Mesendoderm (in vitro differentiated cells): ENCODE data around the gene EVX1.

Source experiments
- DNase-seq: peaks from one replicate; pipeline ENCODE4 v3.0.0; 2013
- H2AK5ac ChIP-seq: 2 replicates; pipeline ENCODE4 v1.6.1; 2013; ENCODE audit warnings: low read length, inconsistent platforms
- H2BK120ac ChIP-seq: 2 replicates; pipeline ENCODE4 v1.6.1; 2013; ENCODE audit warnings: low read depth, mild to moderate bottlenecking, low read length, moderate library complexity, mixed read lengths
- H2BK15ac ChIP-seq: replicated peaks from 2 replicates; pipeline ENCODE4 v1.6.1; 2013; ENCODE audit warnings: low read depth, mild to moderate bottlenecking, moderate library complexity
- H2BK5ac ChIP-seq: 2 replicates; pipeline ENCODE4 v1.6.1; 2013; ENCODE audit warnings: low read length, inconsistent platforms
- H3K18ac ChIP-seq: 2 replicates; pipeline ENCODE4 v1.6.1; 2013; ENCODE audit warnings: mild to moderate bottlenecking, low read length, mixed read lengths
- H3K23ac ChIP-seq: one replicate; pipeline ENCODE4 v1.6.1; 2013; ENCODE audit warnings: low read length
- H3K27ac ChIP-seq: 2 replicates; pipeline ENCODE4 v1.5.1; 2013; ENCODE audit warnings: low read depth, mild to moderate bottlenecking, inconsistent platforms, low read length, moderate library complexity
- H3K27me3 ChIP-seq: 2 replicates; pipeline ENCODE4 v1.6.1; 2013; ENCODE audit warnings: low read length, control low read depth, mild to moderate bottlenecking, inconsistent platforms; ENCODE audit not compliant: insufficient read depth, poor library complexity
- H3K36me3 ChIP-seq: 2 replicates; pipeline ENCODE4 v1.6.1; 2013; ENCODE audit warnings: low read length, inconsistent platforms; ENCODE audit not compliant: control insufficient read depth, insufficient read depth
- H3K4ac ChIP-seq: one replicate; pipeline ENCODE4 v1.6.1; 2013; ENCODE audit warnings: low read depth, mild to moderate bottlenecking, low read length, moderate library complexity
- H3K4me1 ChIP-seq: 2 replicates; pipeline ENCODE4 v1.6.1; 2013; ENCODE audit warnings: low read depth, low read length, inconsistent platforms; ENCODE audit not compliant: control insufficient read depth
- H3K4me2 ChIP-seq: 2 replicates; pipeline ENCODE4 v1.6.1; 2013; ENCODE audit warnings: low read length
- H3K4me3 ChIP-seq: 2 replicates; pipeline ENCODE4 v1.5.1; 2013; ENCODE audit warnings: mild to moderate bottlenecking, low read length
- H3K56ac ChIP-seq: one replicate; pipeline ENCODE4 v1.6.1; 2013; ENCODE audit warnings: low read length
- H3K79me1 ChIP-seq: 2 replicates; pipeline ENCODE4 v1.6.1; 2013; ENCODE audit warnings: low read length, inconsistent platforms
- H3K79me2 ChIP-seq: 2 replicates; pipeline ENCODE4 v1.6.1; 2013; ENCODE audit warnings: mild to moderate bottlenecking, low read length; ENCODE audit not compliant: control insufficient read depth, insufficient read depth
- H3K9ac ChIP-seq: 2 replicates; pipeline ENCODE4 v1.6.1; 2013; ENCODE audit warnings: low read length, inconsistent platforms
- H4K5ac ChIP-seq: one replicate; pipeline ENCODE4 v1.6.1; 2013; ENCODE audit warnings: low read length
- H4K8ac ChIP-seq: one replicate; pipeline ENCODE4 v1.6.1; 2013; ENCODE audit warnings: low read depth, mild to moderate bottlenecking, control low read depth, low read length, moderate library complexity
- WGBS: extraction: QIAGEN DNeasy Blood & Tissue Kit; methylation state at CpG from one replicate; pipeline ENCODE4 v1.1.7; 2013; ENCODE audit warnings: low lambda C conversion rate, missing lambda C conversion rate; ENCODE audit not compliant: insufficient coverage; ENCODE audit errors: extremely low coverage; 5-methylcytosine and 5-hydroxymethylcytosine counted together

EVX1 gene

GRCh38 chr7:27241189-27242056 is 1.2 kb upstream of the EVX1 start:
- peak overlapping the region; percentile 87 for H3K23ac ChIP-seq
- H2BK15ac ChIP-seq = no peak overlapping the region
- H4K8ac ChIP-seq = no peak overlapping the region
- H3K4me3 ChIP-seq = peak overlapping the region; percentile 54
- H3K4ac ChIP-seq = no peak overlapping the region
- H3K27ac ChIP-seq = peak overlapping the region; percentile 82
- DNase-seq = peak; percentile 76
- H3K27me3 ChIP-seq = no peaks in the 10 kb centered on the region
- peaks cover 59% of the 10 kb centered on the region for H3K79me2 ChIP-seq
- no CpG with 5 or more reads among the region's 17 CpGs for WGBS
- no peak overlapping the region for H4K5ac ChIP-seq
- H3K79me1 ChIP-seq = peaks cover 9% of the 10 kb centered on the region
- H2AK5ac ChIP-seq = no peak overlapping the region
- H3K9ac ChIP-seq = peak overlapping the region; percentile 95
- no peaks in the 10 kb centered on the region for H3K36me3 ChIP-seq
- peak overlapping the region; percentile 69 for H3K18ac ChIP-seq
- H3K4me2 ChIP-seq = peak overlapping the region; percentile 88
- peak overlapping the region; percentile 83 for H2BK5ac ChIP-seq
- H2BK120ac ChIP-seq = peak overlapping the region; percentile 33
- H3K56ac ChIP-seq = peak overlapping the region; percentile 92
- peaks cover 15% of the 10 kb centered on the region for H3K4me1 ChIP-seq

GRCh38 chr7:27242154-27242553 is 448 bp upstream of the EVX1 start:
- Histone ChIP-seq H3K4me2 (peak overlapping the region; percentile 88), H3K23ac (no peak overlapping the region), H4K5ac (no peak overlapping the region), H3K79me1 (peaks cover 9% of the 10 kb centered on the region), H3K4me3 (peak overlapping the region; percentile 54), H3K27ac (peak overlapping the region; percentile 82), H3K36me3 (no peaks in the 10 kb centered on the region), H2BK15ac (peak overlapping the region; percentile 60), H2BK120ac (no peak overlapping the region), H3K4me1 (peaks cover 15% of the 10 kb centered on the region), H3K79me2 (peaks cover 59% of the 10 kb centered on the region), H4K8ac (no peak overlapping the region), H2BK5ac (peak overlapping the region; percentile 13), H3K9ac (peak overlapping the region; percentile 95), H3K27me3 (no peaks in the 10 kb centered on the region), H2AK5ac (no peak overlapping the region), H3K56ac (peak overlapping the region; percentile 92), H3K18ac (peak overlapping the region; percentile 24), H3K4ac (peak overlapping the region; percentile 89)
- WGBS = no CpG with 5 or more reads among the region's 14 CpGs
- peak; percentile 62 for DNase-seq

- H2BK120ac ChIP-seq = no peak overlapping the region
- WGBS = no CpG with 5 or more reads among the region's 43 CpGs
- no peak overlapping the region for H4K8ac ChIP-seq
- peak overlapping the region; percentile 96 for H2BK5ac ChIP-seq
- H3K4ac ChIP-seq = peak overlapping the region; percentile 89
- H3K4me1 ChIP-seq = peaks cover 9% of the 10 kb centered on the region
- peak overlapping the region; percentile 92 for H3K56ac ChIP-seq
- peak overlapping the region; percentile 88 for H3K4me2 ChIP-seq
- no peaks in the 10 kb centered on the region for H3K27me3 ChIP-seq
- no peak overlapping the region for H2AK5ac ChIP-seq
- H3K4me3 ChIP-seq = peak overlapping the region; percentile 54
- no peak overlapping the region for H4K5ac ChIP-seq
- peaks cover 59% of the 10 kb centered on the region for H3K79me2 ChIP-seq
- H3K27ac ChIP-seq = peak overlapping the region; percentile 74
- no peaks in the 10 kb centered on the region for H3K36me3 ChIP-seq
- peak overlapping the region; percentile 90 for H3K23ac ChIP-seq
- peak overlapping the region; percentile 28 for H3K18ac ChIP-seq
- peaks cover 9% of the 10 kb centered on the region for H3K79me1 ChIP-seq
- DNase-seq = peak; percentile 69
- H2BK15ac ChIP-seq = no peak overlapping the region
- peak overlapping the region; percentile 95 for H3K9ac ChIP-seq
These were observed 950 bp downstream of the EVX1 start for GRCh38 chr7:27243340-27244163.

- Histone ChIP-seq H3K4me2 (peak overlapping the region; percentile 88), H4K5ac (no peak overlapping the region), H2AK5ac (peak overlapping the region; percentile 31), H2BK120ac (no peak overlapping the region), H3K23ac (peak overlapping the region; percentile 48), H3K27ac (no peak overlapping the region), H3K4me1 (peaks cover 11% of the 10 kb centered on the region), H3K4me3 (peak overlapping the region; percentile 54), H2BK5ac (peak overlapping the region; percentile 29), H3K4ac (no peak overlapping the region), H3K27me3 (no peaks in the 10 kb centered on the region), H3K79me1 (peaks cover 9% of the 10 kb centered on the region), H4K8ac (no peak overlapping the region), H3K36me3 (no peaks in the 10 kb centered on the region), H3K18ac (no peak overlapping the region), H3K56ac (peak overlapping the region; percentile 88), H2BK15ac (no peak overlapping the region), H3K9ac (peak overlapping the region; percentile 95), H3K79me2 (peaks cover 54% of the 10 kb centered on the region)
- no CpG with 5 or more reads among the region's 18 CpGs for WGBS
- peak; percentile 39 for DNase-seq
These were observed 2.0 kb downstream of the EVX1 start for GRCh38 chr7:27244488-27245123.

GRCh38 chr7:27245124-27245797 is 2.7 kb downstream of the EVX1 start:
- no peak overlapping the region for H4K8ac ChIP-seq
- WGBS = no CpG with 5 or more reads among the region's 37 CpGs
- peak; percentile 54 for DNase-seq

More at GRCh38 chr7:27245124-27245797, 2.7 kb downstream of the EVX1 start:
- Histone ChIP-seq H2BK5ac (peak overlapping the region; percentile 29), H2BK120ac (no peak overlapping the region), H3K23ac (peak overlapping the region; percentile 32), H3K27me3 (peaks cover 2% of the 10 kb centered on the region), H3K79me2 (peaks cover 50% of the 10 kb centered on the region), H3K4me2 (peak overlapping the region; percentile 88), H2BK15ac (no peak overlapping the region), H3K56ac (peak overlapping the region; percentile 88), H2AK5ac (no peak overlapping the region), H3K27ac (no peak overlapping the region), H3K36me3 (no peaks in the 10 kb centered on the region), H3K4me1 (peaks cover 14% of the 10 kb centered on the region), H3K18ac (peak overlapping the region; percentile 12), H3K4ac (peak overlapping the region; percentile 26), H3K9ac (peak overlapping the region; percentile 95), H3K79me1 (peaks cover 9% of the 10 kb centered on the region), H4K5ac (no peak overlapping the region), H3K4me3 (peak overlapping the region; percentile 54)
